ENCODE data around the gene TANC1.

The TANC1 gene

DNA sequence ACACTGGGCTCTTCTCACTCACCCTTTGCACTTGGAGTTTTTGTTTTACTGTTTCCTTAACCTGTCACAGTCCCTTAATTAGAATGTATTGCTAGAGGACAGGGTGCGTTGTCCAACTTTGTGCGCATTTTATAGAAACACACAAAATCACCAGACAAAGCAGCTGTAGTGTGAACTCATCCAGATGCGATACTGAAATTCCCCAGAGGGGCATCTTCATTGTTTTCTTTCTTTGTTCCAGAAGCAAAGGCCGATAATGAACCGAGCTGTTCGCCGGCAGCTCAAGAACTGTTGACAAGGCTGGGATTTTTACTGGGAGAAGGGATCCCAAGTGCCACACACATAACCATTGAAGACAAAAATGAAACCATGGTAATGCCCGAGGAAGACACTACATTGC lies 180.5 kb downstream of the TANC1 start:
- no peak for DNase-seq

- no peak for DNase-seq
Measured at GRCh38 chr2:159149747-159150146, 181.3 kb downstream of the TANC1 start.

- no peak for DNase-seq
Measured at GRCh38 chr2:159150280-159150746, 181.9 kb downstream of the TANC1 start.

- peak in 1 of 2 experiments; percentile 22 for DNase-seq
Measured at GRCh38 chr2:159151198-159152127, 183.0 kb downstream of the TANC1 start.

DNA sequence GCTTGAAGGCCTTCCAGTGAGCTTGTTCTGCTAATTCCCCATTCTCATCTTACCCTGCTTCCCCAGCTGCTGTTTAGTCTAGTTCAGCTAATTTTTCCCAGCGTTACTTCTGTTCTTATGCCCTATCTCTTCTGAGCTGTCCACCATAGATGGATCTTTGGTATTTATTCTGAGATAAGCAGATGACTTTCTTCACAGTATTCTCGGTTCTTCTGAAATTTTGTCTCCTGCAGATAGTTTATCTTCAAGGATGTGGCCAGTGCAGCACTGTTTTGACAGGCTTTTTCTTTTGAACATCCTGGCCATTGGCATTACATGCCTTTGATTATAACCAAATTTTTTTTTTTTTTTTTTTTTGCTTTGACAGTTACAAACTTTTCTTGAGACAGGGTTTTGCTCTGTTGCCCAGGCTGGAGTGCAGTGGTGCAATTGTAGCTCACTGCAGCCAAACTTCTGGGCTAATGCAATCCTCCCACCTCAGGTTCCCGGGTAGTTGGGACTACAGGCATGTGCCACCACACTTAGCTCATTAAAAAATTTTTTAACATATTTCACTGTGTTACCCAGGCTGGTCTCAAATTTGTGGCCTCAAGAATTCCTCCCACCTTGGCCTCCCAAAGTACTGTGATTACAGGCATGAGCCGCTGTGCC lies 183.8 kb downstream of the TANC1 start:
- DNase-seq: no peak

DNA sequence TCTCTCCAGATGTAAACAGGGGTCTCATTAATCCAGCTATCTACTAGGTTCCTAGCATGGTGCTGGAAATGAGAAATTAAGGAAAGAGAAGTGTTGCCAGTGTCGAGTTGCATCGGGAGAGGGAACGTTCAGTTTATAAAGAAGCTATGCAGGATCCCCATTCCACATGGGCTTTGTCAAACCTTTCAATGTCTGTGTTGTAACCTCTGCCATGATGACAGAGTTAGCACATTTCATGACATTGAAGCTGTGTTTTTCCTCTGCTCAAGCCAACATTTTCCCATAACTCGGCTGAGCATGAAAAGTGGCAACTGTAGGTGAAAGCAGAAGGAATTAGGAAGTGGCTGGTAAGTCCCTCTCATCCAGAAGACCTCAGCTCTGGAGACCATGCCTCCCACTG lies 184.6 kb downstream of the TANC1 start:
- no peak for DNase-seq

DNA sequence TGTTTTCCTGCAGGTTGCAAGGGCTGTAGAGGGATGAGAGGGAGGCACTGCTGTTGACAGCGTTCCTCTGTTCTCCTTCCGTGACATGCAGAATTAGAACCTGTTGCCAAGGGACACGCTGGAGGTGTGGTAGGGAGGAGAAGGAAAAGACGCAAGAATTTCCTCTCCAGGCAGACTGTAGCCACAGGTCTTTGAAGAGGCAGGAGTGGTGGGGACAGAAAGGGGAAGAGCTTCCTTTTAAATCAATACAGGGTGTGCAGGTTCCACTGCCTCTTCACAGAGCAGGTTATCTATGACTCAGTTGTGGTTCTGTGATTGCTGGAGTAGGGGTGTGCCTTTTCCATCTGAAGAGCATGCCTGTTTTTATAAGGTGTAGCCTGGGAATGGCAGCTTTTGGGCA lies 185.0 kb downstream of the TANC1 start:
- DNase-seq: no peak

- DNase-seq: no peak
Measured at GRCh38 chr2:159153951-159154350, 185.5 kb downstream of the TANC1 start.

DNA sequence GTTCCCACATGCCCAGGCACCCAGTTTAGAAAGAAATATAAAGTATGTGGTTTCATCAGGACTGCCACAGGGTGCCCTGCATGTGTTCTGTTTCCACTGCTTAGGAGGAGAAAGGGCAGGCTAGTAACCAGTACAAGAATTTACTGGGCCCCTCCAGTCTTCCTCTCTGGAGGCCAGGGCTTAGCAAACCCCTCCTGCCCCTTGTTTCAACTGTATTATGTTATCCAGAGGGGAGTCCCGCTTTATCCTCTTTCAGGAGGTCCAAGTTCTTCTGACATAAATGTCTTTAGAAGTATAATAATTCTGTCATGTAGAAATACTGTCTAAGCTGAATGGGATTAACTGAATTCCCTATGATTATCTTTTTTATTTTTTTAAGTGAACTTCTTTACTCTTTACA lies 185.9 kb downstream of the TANC1 start:
- no peak for DNase-seq

DNA sequence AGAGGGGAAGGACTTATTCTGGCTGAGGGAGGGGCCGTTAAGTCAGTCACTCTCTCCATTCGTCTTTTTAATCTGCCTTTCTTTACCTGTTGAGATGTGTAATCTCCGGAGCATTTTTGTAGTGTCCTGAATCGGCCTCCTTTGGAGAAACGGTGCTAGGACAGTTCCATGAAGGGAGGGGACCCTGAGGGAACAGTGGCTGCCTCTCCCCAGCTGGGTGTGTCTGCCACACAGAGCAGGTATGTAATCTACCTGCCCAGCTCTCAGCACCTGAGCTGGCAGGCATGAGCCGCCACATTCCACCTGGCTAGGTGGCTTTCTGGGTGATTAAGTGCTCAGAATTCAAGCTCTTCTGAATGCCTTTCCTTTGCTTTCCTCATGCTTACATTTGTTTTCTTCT lies 186.9 kb downstream of the TANC1 start:
- DNase-seq: peak in 1 of 2 experiments; percentile 62

GRCh38 chr2:159155791-159156190 lies 187.4 kb downstream of the TANC1 start:
- peak in 1 of 2 experiments; percentile 10 for DNase-seq

DNA sequence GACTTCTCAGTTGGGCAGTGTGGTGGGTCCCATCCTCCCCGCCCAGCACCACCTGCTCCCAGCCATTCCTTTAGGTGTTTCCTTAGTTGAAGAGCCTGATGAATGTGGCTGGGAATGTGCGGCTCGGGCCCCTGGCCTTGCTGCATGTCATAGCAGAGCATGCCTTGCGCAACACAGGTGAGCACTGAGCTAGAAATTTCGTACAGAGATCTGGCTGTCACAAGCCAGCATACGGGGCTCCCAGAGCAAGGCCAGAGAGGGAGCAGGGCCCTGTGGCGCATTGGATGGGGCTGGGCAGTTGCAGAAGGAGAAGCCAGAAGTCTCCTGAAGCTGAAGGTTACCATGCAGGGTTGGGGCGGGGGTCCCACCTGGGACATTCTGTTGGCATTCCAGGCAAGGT lies 188.4 kb downstream of the TANC1 start:
- DNase-seq: no peak

- DNase-seq: no peak
Measured at GRCh38 chr2:159157361-159158209, 189.1 kb downstream of the TANC1 start.

- no peak for DNase-seq
Measured at GRCh38 chr2:159160412-159160811, 192.0 kb downstream of the TANC1 start.

DNA sequence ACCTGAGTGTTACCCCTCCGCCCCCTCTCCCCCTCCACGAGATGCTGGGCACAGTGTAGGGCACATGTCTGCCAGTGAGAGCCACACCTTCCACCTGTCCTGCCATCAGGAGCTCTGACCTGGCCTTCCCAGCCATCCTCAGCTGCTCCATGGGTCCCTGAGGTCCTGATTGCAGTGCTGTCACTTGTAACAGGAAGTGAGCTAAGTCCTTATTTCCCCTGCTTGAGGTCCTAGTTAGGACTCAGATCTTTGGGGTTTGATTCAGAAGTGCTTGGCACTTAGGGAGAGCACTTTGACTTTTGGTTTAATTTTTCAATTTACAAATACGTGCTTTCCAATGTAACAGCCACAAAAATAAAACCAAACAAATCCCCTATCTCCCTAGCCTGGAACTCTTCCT lies 192.5 kb downstream of the TANC1 start:
- DNase-seq: no peak

DNA sequence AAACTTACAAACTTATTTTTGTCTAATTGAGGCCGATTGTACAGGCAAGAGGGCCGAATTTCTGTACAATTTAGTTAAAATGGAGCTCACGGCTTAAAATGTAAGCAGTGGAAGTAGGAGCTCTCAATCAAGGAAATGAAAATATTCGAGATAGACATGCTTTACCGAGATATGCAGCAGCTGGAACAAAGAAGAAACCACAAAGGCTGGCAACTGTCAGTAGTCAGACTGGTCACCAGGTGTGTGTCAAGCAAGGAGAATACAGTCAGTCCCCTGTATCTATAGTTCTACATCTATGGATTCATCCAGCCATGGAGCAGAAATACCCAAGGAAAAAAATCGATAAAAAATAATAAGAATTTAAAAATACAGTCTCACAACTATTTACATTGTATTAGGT lies 195.5 kb downstream of the TANC1 start:
- peak in 1 of 2 experiments; percentile 6 for DNase-seq

GRCh38 chr2:159164457-159164911 lies 196.0 kb downstream of the TANC1 start:
- no peak for DNase-seq

- DNase-seq: no peak
Measured at GRCh38 chr2:159165048-159165447, 196.6 kb downstream of the TANC1 start.

GRCh38 chr2:159168707-159169106 lies 200.3 kb downstream of the TANC1 start:
- DNase-seq: no peak

GRCh38 chr2:159169187-159169586 lies 200.7 kb downstream of the TANC1 start:
- no peak for DNase-seq

GRCh38 chr2:159172403-159172802 lies 204.0 kb downstream of the TANC1 start:
- DNase-seq: no peak

- no peak for DNase-seq
Measured at GRCh38 chr2:159174759-159175158, 206.3 kb downstream of the TANC1 start.

DNA sequence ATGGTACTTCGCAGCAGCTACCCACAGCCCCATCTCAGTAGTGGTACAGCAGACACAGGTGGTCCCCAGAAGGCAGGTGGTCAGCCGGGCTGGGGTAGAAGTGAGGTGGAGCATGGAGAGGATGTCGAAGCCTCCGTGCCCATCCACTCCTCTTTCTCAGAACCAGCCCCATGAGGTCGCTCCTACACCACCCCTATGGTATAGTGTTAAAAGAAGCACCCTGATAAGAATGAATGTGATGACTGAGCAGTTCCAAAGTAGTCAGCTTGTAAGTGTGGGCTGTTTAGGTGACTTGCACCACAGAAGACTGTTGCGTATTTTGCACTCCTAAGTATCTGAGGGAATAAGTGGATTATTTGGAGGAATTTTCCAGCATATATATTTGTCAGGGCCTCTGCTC lies 206.7 kb downstream of the TANC1 start:
- no peak for DNase-seq
